G401 (cell line): ENCODE results near the gene ELP5. TPM values are rescaled to one million over a fixed set of nuclear protein-coding genes. Genes with fewer than 3 reads are reported as not detected.
A peak's percentile ranks its signal among the peaks of the same experiment; 100 is the strongest.

Source experiments
- DNase-seq: peaks from one replicate; pipeline ENCODE4 v3.0.0-alpha.2; 2015; ENCODE audit warnings: low spot score
- in situ Hi-C: cut with HindIII; loops from 2 replicates; pipeline ENCODE4 v1.10.0; 2016; ENCODE audit warnings: low sequenced_read_pairs, mixed read lengths
- total RNA-seq: library from RNA; depleted of rRNA; stranded (reverse); fragments of >200 nt; shearing (Covaris generic); gene quantifications from 2 replicates; pipeline ENCODE4 v1.2.3, GENCODE V29; 2014

The ELP5 gene
- total RNA-seq, 1 experiment from 2014 or later = 74.1 TPM

GRCh38 chr17:7218166-7218565 lies 33.8 kb upstream of the ELP5 start:
- DNase-seq = peak; percentile 9
- in situ Hi-C loops = no loop called here

- in situ Hi-C loops = no loop called here
- DNase-seq = peak; percentile 4
These were observed 33.3 kb upstream of the ELP5 start for GRCh38 chr17:7218758-7219157.

- in situ Hi-C loops = no loop called here
- no peak for DNase-seq
These were observed 32.7 kb upstream of the ELP5 start for GRCh38 chr17:7219229-7219811.

- in situ Hi-C loops = loop anchor here (10.0 kb wide), 1 partner anchor 105 kb away; the partner anchor contains the start of gene NEURL4
- peak; percentile 88 for DNase-seq
These were observed 32.0 kb upstream of the ELP5 start, which contains the start of the genes ACADVL and DLG4 for GRCh38 chr17:7219812-7220592. TSS of gene ACADVL (plus strand) at chr17:7219938. CDS start at chr17:7219985, 47 bp downstream. TSS of gene DLG4 (minus strand) at chr17:7219836.

- in situ Hi-C loops = loop anchor here (10.0 kb wide), 1 partner anchor 104 kb away; the partner anchor contains the start of gene NEURL4
These were observed 31.3 kb upstream of the ELP5 start for GRCh38 chr17:7220593-7221277.

GRCh38 chr17:7221278-7222092 lies 30.5 kb upstream of the ELP5 start:
- DNase-seq = no peak

More at GRCh38 chr17:7220593-7221277, 31.3 kb upstream of the ELP5 start:
- DNase-seq = peak; percentile 49

GRCh38 chr17:7222093-7222971 lies 29.7 kb upstream of the ELP5 start:
- DNase-seq = peak; percentile 9
- in situ Hi-C loops = loop anchor here (10.0 kb wide), 1 partner anchor 102 kb away; the partner anchor contains the start of gene NEURL4

More at GRCh38 chr17:7221278-7222092, 30.5 kb upstream of the ELP5 start:
- in situ Hi-C loops = loop anchor here (10.0 kb wide), 1 partner anchor 103 kb away; the partner anchor contains the start of gene NEURL4

- in situ Hi-C loops = loop anchor here (10.0 kb wide), 1 partner anchor 102 kb away; the partner anchor contains the start of gene NEURL4
- DNase-seq = peak; percentile 32
These were observed 29.1 kb upstream of the ELP5 start for GRCh38 chr17:7222972-7223292.

GRCh38 chr17:7223375-7223774 lies 28.6 kb upstream of the ELP5 start:
- DNase-seq = no peak
- in situ Hi-C loops = loop anchor here (10.0 kb wide), 1 partner anchor 101 kb away; the partner anchor contains the start of gene NEURL4

- in situ Hi-C loops = loop anchor here (10.0 kb wide), 1 partner anchor 101 kb away; the partner anchor contains the start of gene NEURL4
- DNase-seq = no peak
These were observed 27.9 kb upstream of the ELP5 start for GRCh38 chr17:7224110-7224509.

- in situ Hi-C loops = loop anchor here (10.0 kb wide), 1 partner anchor 100 kb away; the partner anchor contains the start of gene NEURL4
- DNase-seq = peak; percentile 10
These were observed 27.3 kb upstream of the ELP5 start for GRCh38 chr17:7224661-7225111.

GRCh38 chr17:7225711-7226331 lies 26.2 kb upstream of the ELP5 start:
- DNase-seq = no peak
- in situ Hi-C loops = loop anchor here (10.0 kb wide), 1 partner anchor 99 kb away; the partner anchor contains the start of gene NEURL4

GRCh38 chr17:7226721-7227710 lies 25.0 kb upstream of the ELP5 start:
- in situ Hi-C loops = loop anchor here (10.0 kb wide), 1 partner anchor 98 kb away; the partner anchor contains the start of gene NEURL4
- DNase-seq = no peak

- in situ Hi-C loops = loop anchor here (10.0 kb wide), 1 partner anchor 96 kb away; the partner anchor contains the start of gene NEURL4
- no peak for DNase-seq
These were observed 23.1 kb upstream of the ELP5 start for GRCh38 chr17:7228920-7229319.

GRCh38 chr17:7229504-7229903 lies 22.5 kb upstream of the ELP5 start:
- no peak for DNase-seq
- in situ Hi-C loops = loop anchor here (10.0 kb wide), 1 partner anchor 95 kb away; the partner anchor contains the start of gene NEURL4

GRCh38 chr17:7232114-7232513 lies 19.9 kb upstream of the ELP5 start:
- in situ Hi-C loops = no loop called here
- no peak for DNase-seq
